C4-2B (cell line): ENCODE data around the gene TXNRD1.

Experiments used
- ZFX ChIP-seq: fragments of 450-650 bp; IDR thresholded peaks from 2 replicates; pipeline ENCODE4 v1.6.1; 2017
- TF ChIP-seq, protein P1 (sequence below): fragments of 450-650 bp; conservative IDR thresholded peaks from 2 replicates; pipeline ENCODE4 v1.5.1; 2017; ENCODE audit warnings: mild to moderate bottlenecking

- TF ChIP-seq, protein P1, sequence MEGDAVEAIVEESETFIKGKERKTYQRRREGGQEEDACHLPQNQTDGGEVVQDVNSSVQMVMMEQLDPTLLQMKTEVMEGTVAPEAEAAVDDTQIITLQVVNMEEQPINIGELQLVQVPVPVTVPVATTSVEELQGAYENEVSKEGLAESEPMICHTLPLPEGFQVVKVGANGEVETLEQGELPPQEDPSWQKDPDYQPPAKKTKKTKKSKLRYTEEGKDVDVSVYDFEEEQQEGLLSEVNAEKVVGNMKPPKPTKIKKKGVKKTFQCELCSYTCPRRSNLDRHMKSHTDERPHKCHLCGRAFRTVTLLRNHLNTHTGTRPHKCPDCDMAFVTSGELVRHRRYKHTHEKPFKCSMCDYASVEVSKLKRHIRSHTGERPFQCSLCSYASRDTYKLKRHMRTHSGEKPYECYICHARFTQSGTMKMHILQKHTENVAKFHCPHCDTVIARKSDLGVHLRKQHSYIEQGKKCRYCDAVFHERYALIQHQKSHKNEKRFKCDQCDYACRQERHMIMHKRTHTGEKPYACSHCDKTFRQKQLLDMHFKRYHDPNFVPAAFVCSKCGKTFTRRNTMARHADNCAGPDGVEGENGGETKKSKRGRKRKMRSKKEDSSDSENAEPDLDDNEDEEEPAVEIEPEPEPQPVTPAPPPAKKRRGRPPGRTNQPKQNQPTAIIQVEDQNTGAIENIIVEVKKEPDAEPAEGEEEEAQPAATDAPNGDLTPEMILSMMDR = no peak
- TF ChIP-seq ZFX = no peak
These were observed 18.3 kb upstream of the TXNRD1 start for GRCh38 chr12:104197264-104197663.
